GM12891 (cell line): Measurements from ENCODE around the gene ACTMAP.
"Not testable (repeated sequence)": the region's sequence is repeated elsewhere in the genome, so short reads cannot be mapped to it uniquely, and the experiment has no call there.

Experiments
- DNase-seq: peaks from one replicate; pipeline ENCODE4 v3.0.0; 2011; ENCODE audit warnings: low spot score; ENCODE audit not compliant: insufficient read length
- FAIRE-seq: peaks from 2 replicates; lab custom pipeline; 2011; peaks lifted over from hg19 to GRCh38; lab: Jason Lieb, UNC
- PAX5 ChIP-seq: IDR thresholded peaks from 2 replicates; pipeline ENCODE4 v1.6.1; 2011; ENCODE audit warnings: low read length, moderate library complexity, mild to moderate bottlenecking; ENCODE audit not compliant: insufficient read depth, severe bottlenecking
- POLR2A ChIP-seq: IDR thresholded peaks from 2 replicates; pipeline ENCODE4 v1.6.1; 2011; ENCODE audit warnings: low read depth, low read length, control low read depth
- POLR2AphosphoS5 ChIP-seq: IDR thresholded peaks from 2 replicates; pipeline ENCODE4 v1.6.1; 2011; ENCODE audit warnings: low read depth, low read length, control low read depth
- POU2F2 ChIP-seq: IDR thresholded peaks from 2 replicates; pipeline ENCODE4 v1.6.1; 2011; ENCODE audit warnings: low read depth, mild to moderate bottlenecking, control low read depth, low read length, moderate library complexity
- SPI1 ChIP-seq: IDR thresholded peaks from 2 replicates; pipeline ENCODE4 v1.6.1; 2011; ENCODE audit warnings: low read depth, low read length, control low read depth
- TAF1 ChIP-seq: IDR thresholded peaks from 2 replicates; pipeline ENCODE4 v1.6.1; 2011; ENCODE audit warnings: low read depth, low read length, control low read depth

Gene ACTMAP

GRCh38 chr19:40786060-40787037 lies 36.1 kb upstream of the ACTMAP start:
- FAIRE-seq (no peak), DNase-seq (no peak)
- no peak for TF ChIP-seq TAF1
- no peak for TF ChIP-seq SPI1
- no peak for TF ChIP-seq PAX5
- no peak for TF ChIP-seq POU2F2
- TF ChIP-seq POLR2AphosphoS5 = no peak
- no peak for TF ChIP-seq POLR2A

DNA sequence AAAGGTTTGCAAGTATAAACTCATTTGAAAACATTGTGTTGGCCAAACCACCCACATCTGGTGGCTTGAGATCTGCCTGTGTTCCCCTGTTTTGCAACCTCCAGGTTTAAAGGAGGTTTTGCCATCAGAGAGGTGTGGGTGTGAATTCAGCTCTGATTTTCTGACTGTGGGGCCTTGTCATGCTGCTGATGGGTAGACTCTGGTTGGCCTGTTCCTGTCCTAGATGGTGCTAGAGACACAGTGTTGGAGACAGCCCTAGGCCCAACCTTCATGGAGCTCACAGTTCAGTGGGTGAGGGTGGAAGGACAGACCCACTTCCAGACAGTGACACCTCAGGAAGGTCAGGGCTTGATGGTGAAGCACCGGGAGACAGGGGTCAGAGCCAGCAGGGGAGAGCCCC lies 35.2 kb upstream of the ACTMAP start:
- DNase-seq = no peak
- no peak for FAIRE-seq
- TF ChIP-seq TAF1 (no peak), POLR2AphosphoS5 (no peak), POU2F2 (no peak), SPI1 (no peak), PAX5 (no peak), POLR2A (no peak)

GRCh38 chr19:40784146-40784545 lies 33.9 kb upstream of the ACTMAP start:
- not testable (repeated sequence) for FAIRE-seq, DNase-seq

- TF ChIP-seq PAX5 (no peak), SPI1 (no peak)
- no peak for FAIRE-seq
- DNase-seq = no peak
Measured at GRCh38 chr19:40783711-40784110, 33.4 kb upstream of the ACTMAP start.

- FAIRE-seq (no peak), DNase-seq (no peak)
- TF ChIP-seq SPI1 (peak; percentile 31; the same call in 1 of the 2 replicates), POU2F2 (no peak)
Measured at GRCh38 chr19:40781140-40781539, 30.9 kb upstream of the ACTMAP start.

DNA sequence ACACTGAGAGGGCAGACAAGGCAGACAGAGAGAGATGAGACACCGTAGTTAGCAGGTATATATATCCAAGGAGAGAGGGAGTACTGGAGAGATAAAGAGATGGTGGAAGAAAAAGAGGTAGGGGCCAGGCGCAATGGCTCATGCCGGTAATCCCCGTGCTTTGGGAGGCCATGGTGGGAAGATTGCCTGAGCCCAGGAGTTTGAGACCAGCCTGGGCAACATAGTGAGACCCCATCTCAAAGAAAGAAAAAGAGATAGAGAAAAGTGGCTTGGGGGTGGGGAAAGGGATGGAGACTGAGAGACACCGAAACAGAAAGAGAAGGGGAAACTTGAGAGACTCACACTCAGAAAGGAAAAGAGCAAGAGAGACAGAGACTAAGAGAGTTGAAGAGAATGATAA lies 30.3 kb upstream of the ACTMAP start:
- DNase-seq (no peak), FAIRE-seq (no peak)
- TF ChIP-seq SPI1 (no peak), POLR2A (no peak), POLR2AphosphoS5 (no peak), POU2F2 (no peak), TAF1 (no peak), PAX5 (no peak)

DNA sequence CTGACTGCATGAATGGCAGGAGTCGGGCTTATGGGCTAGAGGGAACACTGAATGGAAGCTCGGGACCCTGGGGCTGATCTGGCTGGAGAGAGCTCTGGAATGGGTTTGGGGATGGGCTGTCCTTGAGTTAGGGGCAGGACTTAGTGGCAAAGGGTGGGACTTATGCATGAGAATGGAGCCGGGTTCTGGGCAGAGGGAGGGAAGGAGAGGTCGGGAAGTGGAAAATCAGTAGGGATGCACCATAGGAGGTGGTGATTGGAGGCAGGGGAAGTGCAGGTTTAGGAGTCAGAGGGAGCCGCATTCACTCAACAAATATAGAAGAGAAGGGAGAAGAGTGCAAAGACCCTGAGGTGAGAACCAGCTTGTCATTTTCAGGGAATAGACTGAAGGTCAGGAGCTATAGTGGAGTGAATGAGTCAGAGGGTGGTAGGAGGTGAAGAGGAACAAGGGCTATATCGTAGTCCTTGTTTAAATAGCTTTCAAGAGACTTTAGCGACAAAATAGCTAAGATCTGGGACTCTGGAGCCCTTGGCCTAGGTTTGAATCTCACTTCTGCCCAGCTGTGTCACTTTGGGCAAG lies 28.5 kb upstream of the ACTMAP start:
- TF ChIP-seq POU2F2 = no peak
- no peak for TF ChIP-seq POLR2AphosphoS5
- no peak for TF ChIP-seq TAF1
- no peak for TF ChIP-seq PAX5
- no peak for TF ChIP-seq POLR2A
- TF ChIP-seq SPI1 = no peak
- FAIRE-seq = peak; percentile 16
- DNase-seq = no peak

DNA sequence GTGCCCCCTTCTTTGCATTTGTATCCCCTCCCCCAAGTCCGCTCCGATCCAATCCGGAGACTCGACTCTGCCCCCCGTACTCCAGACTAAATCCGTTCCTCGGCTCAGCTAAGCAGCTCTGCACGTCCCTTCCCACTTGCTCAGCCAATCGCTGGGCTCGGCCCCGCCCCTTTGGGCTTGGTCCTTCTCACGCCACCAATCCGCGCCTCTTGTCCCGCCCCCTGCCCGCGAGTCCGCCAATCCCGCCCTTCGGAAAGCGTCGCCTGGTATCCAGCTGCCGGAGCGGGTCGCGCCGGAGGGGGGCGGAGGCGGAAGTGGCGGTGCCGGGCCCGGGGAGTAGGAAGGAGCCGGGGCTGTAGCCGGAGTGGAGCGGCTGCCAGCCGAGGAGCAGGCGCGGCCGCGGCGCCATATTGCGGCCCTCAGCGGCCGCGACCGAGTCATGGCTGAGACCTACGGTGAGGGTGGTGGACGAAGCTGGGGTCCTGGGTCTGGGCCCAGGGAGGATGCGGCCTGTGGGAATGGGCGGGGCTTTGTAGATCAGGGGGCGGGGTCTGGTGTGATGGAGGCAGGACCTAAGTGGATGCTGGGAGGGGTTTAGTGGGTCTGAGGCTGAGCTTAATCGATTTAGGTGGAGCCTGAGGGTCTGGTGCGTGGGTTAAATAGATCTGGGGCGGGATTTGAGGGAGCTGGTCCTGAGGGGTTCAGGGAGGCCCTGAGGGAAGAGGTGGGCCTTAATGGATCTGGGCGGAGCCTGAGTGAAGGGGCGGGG lies 27.8 kb upstream of the ACTMAP start, which contains the start of gene RAB4B:
Gene RAB4B, plus strand, starts transcription at position 311 of the 769 bp plus-strand sequence. Its CDS starts 129 bp downstream, at position 440.
- TF ChIP-seq PAX5 (no peak), POLR2A (peak; percentile 18; the same call in 1 of the 2 replicates), SPI1 (peak; percentile 45), POLR2AphosphoS5 (no peak), POU2F2 (peak; percentile 65; the same call in 1 of the 2 replicates), TAF1 (no peak)
- FAIRE-seq (peak; percentile 95), DNase-seq (peak; percentile 88)

DNA sequence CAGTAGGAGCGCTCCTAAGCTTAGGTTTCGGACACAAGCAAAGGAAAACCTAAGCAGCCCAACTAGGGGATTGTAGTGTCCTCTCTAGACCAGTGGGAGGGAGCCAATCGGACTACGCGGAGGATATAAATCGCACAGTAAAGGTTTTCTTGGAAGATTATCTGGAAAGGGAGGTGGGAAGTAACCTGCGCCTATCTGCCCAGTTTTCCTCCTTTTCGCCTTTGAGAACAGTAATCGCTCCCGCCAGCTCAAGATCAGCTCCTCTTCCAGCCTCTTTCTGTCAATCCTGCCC lies 27.3 kb upstream of the ACTMAP start:
- DNase-seq (no peak), FAIRE-seq (no peak)
- TF ChIP-seq PAX5 (no peak), POLR2AphosphoS5 (peak; percentile 87; the same call in 1 of the 2 replicates), POLR2A (peak; percentile 88; the same call in 1 of the 2 replicates), TAF1 (peak; percentile 42; the same call in 1 of the 2 replicates)
